ENCODE measurements around the gene CABLES1.

DNA sequence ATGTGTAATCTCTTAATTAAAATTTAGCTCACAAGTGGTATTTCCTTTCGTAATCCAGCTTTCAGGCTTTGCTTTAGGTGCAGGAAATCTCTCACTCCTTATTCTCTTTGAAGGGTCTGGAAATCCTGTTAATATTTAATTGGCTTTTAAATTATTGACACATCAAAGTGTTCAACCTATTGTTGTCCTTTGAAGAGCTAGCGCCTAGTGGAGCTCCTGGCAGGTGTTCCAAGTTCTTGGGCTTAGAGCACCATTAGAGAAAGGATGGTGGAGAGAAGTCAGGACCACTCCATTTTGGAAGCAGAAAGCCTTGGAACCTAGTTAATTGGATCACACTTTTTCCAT lies 92.4 kb downstream of the CABLES1 start:
- no peak for TF ChIP-seq POLR2A (IDR thresholded peaks at IDR 0.05)
- TF ChIP-seq, protein P1, sequence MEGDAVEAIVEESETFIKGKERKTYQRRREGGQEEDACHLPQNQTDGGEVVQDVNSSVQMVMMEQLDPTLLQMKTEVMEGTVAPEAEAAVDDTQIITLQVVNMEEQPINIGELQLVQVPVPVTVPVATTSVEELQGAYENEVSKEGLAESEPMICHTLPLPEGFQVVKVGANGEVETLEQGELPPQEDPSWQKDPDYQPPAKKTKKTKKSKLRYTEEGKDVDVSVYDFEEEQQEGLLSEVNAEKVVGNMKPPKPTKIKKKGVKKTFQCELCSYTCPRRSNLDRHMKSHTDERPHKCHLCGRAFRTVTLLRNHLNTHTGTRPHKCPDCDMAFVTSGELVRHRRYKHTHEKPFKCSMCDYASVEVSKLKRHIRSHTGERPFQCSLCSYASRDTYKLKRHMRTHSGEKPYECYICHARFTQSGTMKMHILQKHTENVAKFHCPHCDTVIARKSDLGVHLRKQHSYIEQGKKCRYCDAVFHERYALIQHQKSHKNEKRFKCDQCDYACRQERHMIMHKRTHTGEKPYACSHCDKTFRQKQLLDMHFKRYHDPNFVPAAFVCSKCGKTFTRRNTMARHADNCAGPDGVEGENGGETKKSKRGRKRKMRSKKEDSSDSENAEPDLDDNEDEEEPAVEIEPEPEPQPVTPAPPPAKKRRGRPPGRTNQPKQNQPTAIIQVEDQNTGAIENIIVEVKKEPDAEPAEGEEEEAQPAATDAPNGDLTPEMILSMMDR (IDR thresholded peaks at IDR 0.05 in 4 of 5, conservative IDR thresholded peaks at IDR 0.05 in 1 of 5): no peak
